GM12872 (cell line): ENCODE results near the gene EZR.

ENCODE experiments used
- CTCF ChIP-seq: IDR thresholded peaks from 3 replicates; pipeline ENCODE4 v1.5.1; 2011; ENCODE audit warnings: low read depth, mild to moderate bottlenecking, low read length, moderate library complexity; ENCODE audit not compliant: insufficient read depth

Gene EZR

DNA sequence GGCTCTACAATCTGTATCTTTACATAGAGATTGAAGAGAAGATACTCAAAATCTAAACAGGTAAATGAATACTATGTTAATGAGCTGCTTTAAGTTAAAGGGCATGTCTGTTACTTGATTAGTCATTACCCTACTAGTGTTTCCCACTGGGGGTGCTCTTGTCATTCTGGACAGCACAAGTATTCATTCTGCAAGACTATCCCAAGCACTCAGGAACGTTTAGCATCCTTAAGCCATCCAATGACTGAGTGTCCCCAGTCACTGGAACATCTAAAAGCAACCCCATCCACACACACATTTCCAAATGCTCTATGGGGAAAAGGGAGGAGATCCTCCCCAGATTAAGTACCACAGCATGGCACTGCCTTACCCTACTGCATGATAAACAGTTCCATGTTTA is 25.7 kb downstream of the EZR start:
- TF ChIP-seq CTCF = peak; percentile 69

- no peak for TF ChIP-seq CTCF
Observed at GRCh38 chr6:158791274-158791855, 27.8 kb downstream of the EZR start.

- no peak for TF ChIP-seq CTCF
Observed at GRCh38 chr6:158789115-158789917, 29.9 kb downstream of the EZR start.

DNA sequence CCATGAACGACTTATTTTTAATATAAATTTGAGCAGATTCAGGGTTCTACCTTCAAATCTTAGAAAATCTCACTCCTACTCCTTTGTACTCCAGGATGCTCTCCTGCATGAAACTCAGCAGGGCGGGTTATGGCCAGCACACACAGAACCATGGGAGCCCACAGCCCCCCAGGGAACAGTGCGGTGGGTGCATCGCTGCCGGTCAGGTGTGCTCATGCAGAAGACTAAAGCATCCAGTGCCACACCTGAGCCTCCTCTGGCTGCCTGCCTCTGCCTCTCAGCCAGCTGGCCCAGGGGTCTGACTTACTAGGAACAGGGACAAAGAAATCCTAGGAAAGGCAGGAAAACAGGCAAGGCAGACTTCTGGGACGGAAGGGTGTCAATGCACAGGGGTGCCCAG is 31.8 kb downstream of the EZR start:
- no peak for TF ChIP-seq CTCF

GRCh38 chr6:158786645-158787304 is 32.4 kb downstream of the EZR start:
- no peak for TF ChIP-seq CTCF

- no peak for TF ChIP-seq CTCF
Observed at GRCh38 chr6:158785036-158785435, 34.1 kb downstream of the EZR start.

GRCh38 chr6:158784505-158784904 is 34.7 kb downstream of the EZR start:
- no peak for TF ChIP-seq CTCF
